Measurements from ENCODE around the gene ORM2.

The ORM2 gene

GRCh38 chr9:114367772-114368569 lies 38.3 kb downstream of the ORM2 start:
- Histone ChIP-seq H3K9me3 (ENCODE audit: control insufficient read depth, low read length) (no peaks in the 10 kb centered on the region), H3K36me3 (ENCODE audit: control insufficient read depth, insufficient read depth, low read length) (no peaks in the 10 kb centered on the region), H3K9ac (no peak overlapping the region), H3K4me2 (ENCODE audit: low read length) (no peak overlapping the region), H3K27me3 (ENCODE audit: control insufficient read depth, insufficient read depth, low read length) (no peaks in the 10 kb centered on the region), H3K4me1 (peaks cover 3% of the 10 kb centered on the region), H3K27ac (no peak overlapping the region), H3K4me3 (ENCODE audit: low read depth, low read length) (no peak overlapping the region), H2AFZ (no peak overlapping the region), H3K79me2 (no peaks in the 10 kb centered on the region)
- TF ChIP-seq, protein P1, sequence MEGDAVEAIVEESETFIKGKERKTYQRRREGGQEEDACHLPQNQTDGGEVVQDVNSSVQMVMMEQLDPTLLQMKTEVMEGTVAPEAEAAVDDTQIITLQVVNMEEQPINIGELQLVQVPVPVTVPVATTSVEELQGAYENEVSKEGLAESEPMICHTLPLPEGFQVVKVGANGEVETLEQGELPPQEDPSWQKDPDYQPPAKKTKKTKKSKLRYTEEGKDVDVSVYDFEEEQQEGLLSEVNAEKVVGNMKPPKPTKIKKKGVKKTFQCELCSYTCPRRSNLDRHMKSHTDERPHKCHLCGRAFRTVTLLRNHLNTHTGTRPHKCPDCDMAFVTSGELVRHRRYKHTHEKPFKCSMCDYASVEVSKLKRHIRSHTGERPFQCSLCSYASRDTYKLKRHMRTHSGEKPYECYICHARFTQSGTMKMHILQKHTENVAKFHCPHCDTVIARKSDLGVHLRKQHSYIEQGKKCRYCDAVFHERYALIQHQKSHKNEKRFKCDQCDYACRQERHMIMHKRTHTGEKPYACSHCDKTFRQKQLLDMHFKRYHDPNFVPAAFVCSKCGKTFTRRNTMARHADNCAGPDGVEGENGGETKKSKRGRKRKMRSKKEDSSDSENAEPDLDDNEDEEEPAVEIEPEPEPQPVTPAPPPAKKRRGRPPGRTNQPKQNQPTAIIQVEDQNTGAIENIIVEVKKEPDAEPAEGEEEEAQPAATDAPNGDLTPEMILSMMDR (IDR thresholded peaks at IDR 0.05) = no peak

GRCh38 chr9:114369216-114370130 lies 39.8 kb downstream of the ORM2 start:
- H3K4me1 ChIP-seq = no peaks in the 10 kb centered on the region
- H2AFZ ChIP-seq = no peak overlapping the region
- no peak overlapping the region for H3K27ac ChIP-seq
- no peaks in the 10 kb centered on the region for H3K27me3 ChIP-seq (ENCODE audit: control insufficient read depth, insufficient read depth, low read length)
- no peak overlapping the region for H3K4me3 ChIP-seq (ENCODE audit: low read depth, low read length)
- no peaks in the 10 kb centered on the region for H3K36me3 ChIP-seq (ENCODE audit: control insufficient read depth, insufficient read depth, low read length)
- no peaks in the 10 kb centered on the region for H3K79me2 ChIP-seq
- no peaks in the 10 kb centered on the region for H3K9me3 ChIP-seq (ENCODE audit: control insufficient read depth, low read length)
- no peak overlapping the region for H3K4me2 ChIP-seq (ENCODE audit: low read length)
- H3K9ac ChIP-seq = no peak overlapping the region
- TF ChIP-seq, protein P1 (IDR thresholded peaks at IDR 0.05) = no peak

GRCh38 chr9:114370251-114370967 lies 40.7 kb downstream of the ORM2 start:
- TF ChIP-seq, protein P1 (IDR thresholded peaks at IDR 0.05) = no peak
- no peak overlapping the region for H3K27ac ChIP-seq
- no peaks in the 10 kb centered on the region for H3K27me3 ChIP-seq (ENCODE audit: control insufficient read depth, insufficient read depth, low read length)
- no peak overlapping the region for H3K4me2 ChIP-seq (ENCODE audit: low read length)
- H3K79me2 ChIP-seq = no peaks in the 10 kb centered on the region
- H2AFZ ChIP-seq = no peak overlapping the region
- no peaks in the 10 kb centered on the region for H3K4me1 ChIP-seq
- no peak overlapping the region for H3K4me3 ChIP-seq (ENCODE audit: low read depth, low read length)
- H3K36me3 ChIP-seq (ENCODE audit: control insufficient read depth, insufficient read depth, low read length) = no peaks in the 10 kb centered on the region
- H3K9ac ChIP-seq = no peak overlapping the region
- H3K9me3 ChIP-seq (ENCODE audit: control insufficient read depth, low read length) = no peaks in the 10 kb centered on the region

GRCh38 chr9:114370968-114371320 lies 41.3 kb downstream of the ORM2 start:
- Histone ChIP-seq H2AFZ (no peak overlapping the region), H3K4me2 (ENCODE audit: low read length) (no peak overlapping the region), H3K9me3 (ENCODE audit: control insufficient read depth, low read length) (no peaks in the 10 kb centered on the region), H3K27me3 (ENCODE audit: control insufficient read depth, insufficient read depth, low read length) (no peaks in the 10 kb centered on the region), H3K27ac (no peak overlapping the region), H3K79me2 (no peaks in the 10 kb centered on the region), H3K9ac (no peak overlapping the region), H3K4me1 (no peaks in the 10 kb centered on the region), H3K36me3 (ENCODE audit: control insufficient read depth, insufficient read depth, low read length) (no peaks in the 10 kb centered on the region), H3K4me3 (ENCODE audit: low read depth, low read length) (no peak overlapping the region)
- TF ChIP-seq, protein P1 (IDR thresholded peaks at IDR 0.05) = no peak
